Bronchial epithelial cell (primary cell): Measurements from ENCODE around the gene LONRF2. TPM values are rescaled to one million over a fixed set of nuclear protein-coding genes. Genes with fewer than 3 reads are reported as not detected.

Experiments used
- DNase-seq: peaks from one replicate; pipeline ENCODE4 v3.0.0-alpha.2; 2010; ENCODE audit warnings: low read depth
- FAIRE-seq: peaks from 2 replicates; lab custom pipeline; 2011; peaks lifted over from hg19 to GRCh38; lab: Jason Lieb, UNC
- H3K27me3 ChIP-seq: 2 replicates; pipeline ENCODE4 v1.5.1; 2011; ENCODE audit warnings: low read length; ENCODE audit not compliant: control insufficient read depth, insufficient read depth
- H3K36me3 ChIP-seq: 2 replicates; pipeline ENCODE4 v1.5.1; 2011; ENCODE audit warnings: low read length; ENCODE audit not compliant: control insufficient read depth, insufficient read depth
- H3K4me3 ChIP-seq: 2 replicates; pipeline ENCODE4 v1.5.1; 2011; ENCODE audit warnings: mild to moderate bottlenecking, low read depth, low read length, control low read depth
- CTCF ChIP-seq: IDR thresholded peaks from 2 replicates; pipeline ENCODE4 v1.5.1; 2011; ENCODE audit warnings: mild to moderate bottlenecking, moderate library complexity, low read length, control low read depth, inconsistent platforms; ENCODE audit not compliant: insufficient read depth, severe bottlenecking
- total RNA-seq: library from RNA; depleted of rRNA; stranded (reverse); fragments of >200 nt; gene quantifications from 2 replicates; pipeline ENCODE4 v1.2.1, GENCODE V29; 2014

Gene LONRF2
- total RNA-seq, 1 donor from 2014 or later, result not detected

GRCh38 chr2:100224988-100225710, 97.2 kb downstream of the LONRF2 start:
- TF ChIP-seq CTCF, result no peak
- FAIRE-seq (no peak), DNase-seq (no peak)
- Histone ChIP-seq H3K4me3 (no peak overlapping the region), H3K36me3 (no peaks in the 10 kb centered on the region), H3K27me3 (no peaks in the 10 kb centered on the region)

GRCh38 chr2:100223502-100223901, 98.8 kb downstream of the LONRF2 start:
- FAIRE-seq, result peak; percentile 86
- no peak for TF ChIP-seq CTCF
- no peak overlapping the region for H3K4me3 ChIP-seq

More at GRCh38 chr2:100223502-100223901, 98.8 kb downstream of the LONRF2 start:
- H3K36me3 ChIP-seq, result no peaks in the 10 kb centered on the region
- no peaks in the 10 kb centered on the region for H3K27me3 ChIP-seq
- no peak for DNase-seq

Other genes starting within 250 kb of the LONRF2 start
- 0.13 TPM in 1 of 2 replicates, not detected in the other for gene AFF3, start 179.9 kb downstream of the LONRF2 start, total RNA-seq
- gene CHST10, start 95.2 kb upstream of the LONRF2 start, total RNA-seq, result 0.38 and 2.6 TPM in 2 replicates
- not detected in 2 replicates for gene NMS, start 148.0 kb upstream of the LONRF2 start, total RNA-seq
- 25.3 and 40.7 TPM in 2 replicates for gene PDCL3, start 240.5 kb upstream of the LONRF2 start, total RNA-seq